ENCODE results near the gene HDAC10.

HDAC10 gene, protein sequence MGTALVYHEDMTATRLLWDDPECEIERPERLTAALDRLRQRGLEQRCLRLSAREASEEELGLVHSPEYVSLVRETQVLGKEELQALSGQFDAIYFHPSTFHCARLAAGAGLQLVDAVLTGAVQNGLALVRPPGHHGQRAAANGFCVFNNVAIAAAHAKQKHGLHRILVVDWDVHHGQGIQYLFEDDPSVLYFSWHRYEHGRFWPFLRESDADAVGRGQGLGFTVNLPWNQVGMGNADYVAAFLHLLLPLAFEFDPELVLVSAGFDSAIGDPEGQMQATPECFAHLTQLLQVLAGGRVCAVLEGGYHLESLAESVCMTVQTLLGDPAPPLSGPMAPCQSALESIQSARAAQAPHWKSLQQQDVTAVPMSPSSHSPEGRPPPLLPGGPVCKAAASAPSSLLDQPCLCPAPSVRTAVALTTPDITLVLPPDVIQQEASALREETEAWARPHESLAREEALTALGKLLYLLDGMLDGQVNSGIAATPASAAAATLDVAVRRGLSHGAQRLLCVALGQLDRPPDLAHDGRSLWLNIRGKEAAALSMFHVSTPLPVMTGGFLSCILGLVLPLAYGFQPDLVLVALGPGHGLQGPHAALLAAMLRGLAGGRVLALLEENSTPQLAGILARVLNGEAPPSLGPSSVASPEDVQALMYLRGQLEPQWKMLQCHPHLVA

DNA sequence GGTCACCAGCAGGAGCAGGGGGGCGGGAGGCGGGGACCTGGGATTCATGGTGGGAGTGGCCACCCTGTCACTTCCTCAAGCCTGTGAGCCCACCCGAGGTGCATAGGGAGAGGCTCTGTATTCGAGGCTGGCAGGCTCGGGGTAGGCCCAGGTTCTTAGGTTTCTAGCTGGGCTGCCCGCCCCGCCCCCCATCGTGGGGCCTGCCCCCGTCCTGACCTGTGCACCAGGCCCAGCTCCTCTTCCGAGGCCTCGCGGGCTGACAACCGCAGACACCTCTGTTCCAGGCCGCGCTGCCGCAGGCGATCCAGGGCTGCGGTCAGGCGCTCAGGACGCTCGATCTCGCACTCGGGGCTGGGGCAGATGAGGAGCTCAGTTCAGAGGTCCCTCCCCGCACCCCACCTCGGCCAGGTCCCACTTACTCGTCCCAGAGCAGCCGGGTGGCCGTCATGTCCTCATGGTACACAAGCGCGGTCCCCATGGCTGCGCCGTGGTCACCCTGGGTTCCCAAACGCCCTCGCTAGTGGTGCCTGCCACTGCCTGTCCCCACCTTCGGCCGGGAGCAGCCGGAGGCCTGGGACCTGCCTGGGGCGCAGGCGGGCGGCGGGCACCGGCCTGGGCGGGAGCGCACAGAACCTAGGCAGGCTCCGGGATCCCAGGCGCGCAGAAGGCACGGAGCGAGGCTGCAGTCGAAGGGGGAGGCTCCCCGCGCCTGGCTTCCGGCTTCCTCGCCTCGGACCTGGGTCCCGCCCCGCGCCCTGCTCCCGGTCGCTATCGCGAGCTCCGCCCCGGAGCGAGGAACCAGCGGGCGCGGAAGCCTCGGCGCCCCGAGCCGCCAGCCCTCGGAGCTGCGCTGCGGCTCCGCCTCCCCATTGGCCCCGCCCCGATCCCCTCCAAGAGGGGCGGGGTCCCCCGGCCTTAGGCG lies at the start of gene HDAC10:
HDAC10 (minus strand) TSS at position 711 of the 922 bp plus-strand sequence; CDS start at position 478, 233 bp downstream.
- DNase-seq (ENCODE audit: low read depth in 2 of 2): peak; percentile 51 to 56

DNA sequence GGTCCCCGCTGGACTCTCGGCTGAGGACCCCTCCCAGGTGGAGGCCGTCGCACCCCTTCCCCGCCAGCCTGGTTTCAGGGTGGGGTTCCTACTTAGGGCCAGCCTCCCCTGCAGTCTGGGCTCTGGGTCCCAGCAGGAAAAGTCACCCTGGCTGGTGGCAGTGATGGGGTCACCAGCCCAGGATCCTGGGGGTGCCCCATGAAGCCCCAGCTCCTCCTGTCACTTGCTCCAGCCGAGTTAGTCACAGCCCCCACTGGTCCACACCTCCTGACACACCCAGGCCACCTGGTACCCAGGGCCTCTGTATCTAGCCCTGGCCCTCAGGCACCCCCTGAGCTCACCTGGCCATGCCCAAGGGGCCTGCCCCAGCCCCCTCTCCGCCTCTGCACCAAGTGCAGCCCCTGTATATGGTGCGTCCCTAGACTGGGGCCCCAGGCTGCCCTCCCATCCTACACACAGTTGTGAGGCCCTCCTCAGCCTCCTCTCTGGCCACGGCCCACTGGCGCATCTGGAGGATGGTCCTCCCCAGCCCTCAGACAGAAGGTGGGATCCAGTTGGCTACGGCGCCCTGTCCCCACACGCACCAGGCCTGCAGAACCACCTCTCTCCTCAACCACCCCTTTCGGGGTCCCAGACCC lies 49.7 kb upstream of the HDAC10 start:
- DNase-seq (ENCODE audit: low read depth in 2 of 2): no peak

- no peak for DNase-seq (ENCODE audit: low read depth in 2 of 2)
Observed at GRCh38 chr22:50299785-50300619, 48.9 kb upstream of the HDAC10 start.

DNA sequence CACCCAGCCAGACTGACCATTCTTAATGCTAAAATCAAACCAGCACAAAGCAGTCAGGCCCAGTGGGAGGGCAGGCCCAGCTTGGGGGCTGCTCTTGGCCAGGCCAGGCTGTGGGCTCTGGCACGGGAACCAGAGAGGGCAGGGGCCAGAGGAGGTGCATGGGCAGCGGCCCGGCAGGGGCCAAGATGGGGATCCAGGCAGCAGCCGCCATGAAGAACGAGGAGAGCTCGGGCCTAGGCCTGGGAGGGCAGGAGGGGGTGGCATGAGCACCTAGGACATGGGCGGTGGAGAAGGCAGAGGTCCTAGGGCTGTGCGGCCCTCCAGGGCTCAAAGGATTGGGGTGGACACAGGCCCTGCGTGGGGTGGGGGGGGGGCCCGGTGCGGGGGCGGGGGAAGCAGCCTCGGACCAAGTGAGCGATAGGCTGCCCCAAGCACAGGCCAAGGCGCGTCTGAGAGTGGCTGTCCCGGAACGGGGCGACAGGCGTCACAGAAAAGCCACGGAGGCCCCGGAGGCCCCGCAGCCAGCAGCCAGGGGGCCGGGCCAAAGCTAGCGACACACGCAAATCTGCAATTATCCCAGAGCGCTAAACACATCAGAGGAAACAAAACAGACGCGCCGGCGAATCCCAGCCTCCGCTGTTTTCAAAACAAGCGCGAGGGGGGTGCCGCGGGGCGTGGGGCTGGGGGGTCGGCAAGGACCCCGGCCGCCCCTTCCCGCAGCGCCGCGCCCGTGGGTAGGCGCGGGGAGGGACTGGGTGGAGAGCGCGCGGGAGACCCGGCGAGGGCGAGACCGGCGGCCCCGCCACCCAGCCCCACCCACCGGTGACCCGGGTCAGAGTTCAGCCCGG lies 48.1 kb upstream of the HDAC10 start:
- no peak for DNase-seq (ENCODE audit: low read depth in 2 of 2)

- no peak for DNase-seq (ENCODE audit: low read depth in 2 of 2)
Observed at GRCh38 chr22:50298266-50298637, 47.2 kb upstream of the HDAC10 start.

DNA sequence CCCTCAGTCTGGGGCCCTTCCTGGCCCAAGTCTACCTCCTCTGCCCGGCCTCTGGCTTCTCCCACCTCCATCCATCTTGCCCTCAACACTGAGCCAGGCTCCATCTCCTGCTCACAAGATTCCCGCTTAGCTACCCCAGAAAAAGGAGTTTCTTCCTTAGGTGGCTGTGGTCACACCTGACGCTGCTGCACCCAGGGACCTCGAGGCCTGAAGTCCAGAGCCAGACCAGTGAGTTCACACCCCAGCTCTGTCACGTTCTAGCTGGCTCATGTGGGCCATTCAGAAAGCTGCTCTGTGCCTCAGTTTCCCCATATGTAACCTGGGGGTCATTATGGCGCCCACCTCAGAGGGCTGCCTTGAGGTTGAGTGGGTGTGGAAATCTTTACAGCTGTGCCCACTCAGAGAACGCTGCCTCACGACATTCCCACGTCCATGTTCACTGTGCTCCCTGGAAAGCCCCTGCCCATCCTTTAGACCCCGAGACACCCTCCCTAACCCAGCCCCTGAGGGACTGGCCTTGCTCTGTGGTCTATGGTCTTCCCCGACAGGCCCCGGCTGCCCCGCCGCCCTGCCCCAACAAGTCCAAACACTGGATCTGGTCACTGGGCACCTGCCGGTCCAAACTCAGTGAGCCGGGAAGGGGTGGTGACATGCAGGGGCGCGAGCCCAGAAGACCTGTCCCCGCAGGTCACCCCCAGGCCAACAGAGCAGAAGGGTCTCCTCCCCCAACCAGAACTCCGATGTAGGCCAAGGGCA lies 46.6 kb upstream of the HDAC10 start:
- no peak for DNase-seq (ENCODE audit: low read depth in 2 of 2)

DNA sequence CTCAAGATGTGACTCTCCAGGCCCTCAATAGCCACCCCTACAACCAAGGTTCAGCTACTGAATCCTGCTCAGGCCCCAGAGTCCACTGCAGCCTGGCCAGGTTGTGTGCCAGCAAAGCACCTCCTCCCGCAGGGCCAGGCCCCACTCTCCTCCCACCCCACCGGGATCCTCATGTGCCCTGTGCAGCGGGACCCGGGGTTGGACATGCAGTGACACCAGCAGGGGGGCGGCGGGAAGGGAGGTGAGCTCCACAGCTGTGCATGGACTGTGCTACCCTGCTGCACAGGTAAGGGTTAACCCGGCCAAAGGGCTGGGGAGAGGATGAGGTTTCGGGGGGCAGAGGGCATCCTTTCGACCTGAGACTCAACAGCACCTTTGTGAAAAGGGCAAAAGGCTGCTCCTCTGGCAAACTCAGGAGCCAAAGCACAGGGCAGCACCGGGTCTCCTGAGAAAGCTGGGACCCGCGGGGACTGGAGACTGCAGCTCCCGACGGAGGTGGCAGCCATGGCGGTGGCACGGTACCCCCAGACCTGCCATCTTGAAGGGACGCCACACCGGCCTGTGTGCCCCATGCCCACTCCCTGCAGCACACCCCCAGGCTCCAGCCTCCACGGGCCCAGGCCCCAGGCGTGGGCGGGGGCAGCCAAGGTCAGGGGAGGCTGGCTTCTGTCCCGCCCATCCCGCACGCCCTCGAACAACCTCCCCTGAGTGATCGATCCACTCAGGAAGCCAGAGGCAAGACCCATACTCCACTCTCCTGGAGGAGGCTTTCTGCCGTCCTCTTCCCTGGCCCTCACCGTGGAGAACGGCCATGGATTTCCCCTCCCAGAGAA lies 45.8 kb upstream of the HDAC10 start:
- no peak for DNase-seq (ENCODE audit: low read depth in 2 of 2)

DNA sequence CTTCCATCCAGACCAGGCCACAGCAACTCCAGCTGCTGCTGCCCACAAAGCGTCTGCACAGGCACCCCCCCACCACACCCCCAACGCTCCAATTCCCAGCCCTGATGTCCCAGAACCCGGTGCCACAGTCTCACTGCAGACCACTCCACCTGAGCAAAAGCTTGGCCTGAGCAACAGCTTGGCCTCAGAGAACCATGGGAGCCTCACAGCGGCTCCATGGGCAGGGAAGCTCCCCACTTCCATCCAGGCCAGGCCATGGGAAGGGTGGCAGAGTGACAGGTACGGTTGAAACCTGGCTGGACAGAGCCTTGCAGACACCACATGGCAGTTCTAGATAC lies 43.2 kb upstream of the HDAC10 start:
- no peak for DNase-seq (ENCODE audit: low read depth in 2 of 2)

DNA sequence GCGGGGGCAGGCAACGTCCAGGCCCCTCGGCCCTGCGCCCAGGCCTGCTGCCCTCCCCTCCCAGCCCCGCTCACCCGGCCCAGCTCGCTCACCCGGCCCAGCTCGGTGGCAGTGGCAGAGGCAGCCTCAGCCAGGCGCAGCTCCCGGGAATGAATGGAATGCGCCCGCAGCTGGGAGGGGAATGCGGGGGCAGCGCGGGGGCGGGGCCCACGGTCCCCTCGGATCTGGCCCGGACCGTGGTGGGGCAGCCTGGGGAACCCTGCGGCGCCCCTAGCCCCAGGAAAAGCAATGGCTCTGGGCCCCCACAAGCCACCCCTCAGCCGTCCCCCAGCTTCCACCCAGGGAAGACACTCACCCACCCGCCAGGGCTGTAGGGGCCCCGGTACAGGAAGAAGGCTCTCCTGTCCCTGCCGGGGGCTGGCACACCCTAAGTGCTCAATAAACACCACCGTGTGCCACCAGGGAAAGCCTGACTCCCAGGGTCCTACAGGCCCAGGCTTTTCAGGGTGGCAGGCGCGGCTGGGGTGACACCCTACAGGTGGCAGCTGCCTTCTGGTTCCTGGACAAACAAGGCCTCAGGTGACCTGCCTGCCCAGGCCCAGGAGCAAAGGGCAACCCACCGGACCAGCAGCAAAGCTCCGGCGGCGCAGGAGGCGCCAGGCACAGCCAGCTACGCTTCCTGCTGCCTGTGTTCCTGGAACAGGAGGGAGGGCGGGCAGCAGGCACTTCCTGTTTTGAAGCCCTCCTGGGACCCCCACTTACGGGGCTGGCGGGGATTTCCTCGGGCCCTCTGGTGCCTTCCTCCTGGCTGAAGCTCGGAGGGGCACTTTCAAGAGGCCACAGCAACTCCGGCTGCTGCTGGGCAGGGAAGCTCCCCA lies 42.6 kb upstream of the HDAC10 start:
- DNase-seq (ENCODE audit: low read depth in 2 of 2): no peak

GRCh38 chr22:50292643-50293440 lies 41.8 kb upstream of the HDAC10 start:
- DNase-seq (ENCODE audit: low read depth in 2 of 2): no peak

GRCh38 chr22:50289942-50290630 lies 39.0 kb upstream of the HDAC10 start:
- DNase-seq (ENCODE audit: low read depth in 2 of 2): no peak

DNA sequence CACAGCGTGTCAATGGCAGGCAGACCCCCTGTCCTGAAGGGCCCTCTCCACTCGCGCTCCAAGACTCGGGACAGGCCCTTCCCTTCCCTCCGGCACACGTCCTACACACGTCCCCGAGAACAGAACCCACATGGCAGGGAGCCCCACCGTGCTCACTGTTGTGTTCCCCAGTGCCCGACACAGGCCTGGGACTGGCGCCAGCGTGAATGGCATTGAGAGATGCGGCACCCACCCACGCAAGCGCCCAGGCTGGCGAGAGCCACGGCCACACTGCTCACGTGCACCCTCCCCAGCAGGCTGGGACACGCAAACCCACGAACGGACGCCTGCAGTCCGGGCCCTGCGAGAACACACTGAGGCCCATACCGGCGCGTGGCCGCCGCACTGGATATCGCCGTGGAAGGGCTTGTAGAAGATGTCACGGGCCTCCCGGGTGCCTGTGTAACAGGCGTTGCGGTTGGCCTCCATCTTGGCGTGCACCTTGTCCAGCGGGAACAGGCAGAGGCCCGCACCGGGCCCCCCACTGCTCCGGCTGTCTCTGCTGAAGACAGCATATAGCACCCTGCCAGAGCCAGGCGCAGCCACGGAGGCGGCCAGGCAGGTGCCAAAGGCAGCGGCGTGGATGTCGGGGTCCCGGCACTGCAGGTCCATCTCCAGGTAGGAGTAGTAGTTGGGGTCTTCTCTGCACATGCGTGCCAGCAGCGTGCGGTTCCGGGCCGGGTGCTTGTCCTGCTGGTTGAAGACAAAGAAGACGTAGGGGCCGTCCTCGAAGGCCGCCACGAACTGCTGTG lies 38.3 kb upstream of the HDAC10 start:
- DNase-seq (ENCODE audit: low read depth in 2 of 2): no peak

DNA sequence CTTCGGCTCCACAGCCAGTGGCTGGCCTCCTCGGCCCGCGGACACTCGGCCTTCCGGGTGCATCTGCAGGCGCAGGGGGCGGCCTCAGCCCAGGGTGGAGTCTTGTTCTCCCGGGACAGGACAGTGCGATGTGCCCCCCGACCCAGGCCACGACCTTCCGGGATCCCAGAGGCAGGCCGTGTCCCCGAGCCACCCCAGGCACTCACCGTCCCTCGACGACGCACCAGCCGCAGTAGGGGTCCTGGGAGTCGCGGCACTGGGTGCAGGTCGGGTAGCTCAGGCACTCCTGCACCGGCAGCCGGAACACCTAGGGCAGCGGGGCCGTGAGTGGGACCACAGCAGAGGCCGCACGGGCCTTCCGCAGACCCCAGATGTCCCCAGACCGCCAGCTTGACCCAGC lies 36.7 kb upstream of the HDAC10 start:
- no peak for DNase-seq (ENCODE audit: low read depth in 2 of 2)

GRCh38 chr22:50286701-50287318 lies 35.7 kb upstream of the HDAC10 start:
- DNase-seq (ENCODE audit: low read depth in 2 of 2): no peak

- DNase-seq (ENCODE audit: low read depth in 2 of 2): no peak
Observed at GRCh38 chr22:50286275-50286674, 35.2 kb upstream of the HDAC10 start.

Data from activated CD8-positive, alpha-beta memory T cell treated with anti-CD3 and anti-CD28 coated beads for 4 hours (primary cell).